Measurements from ENCODE around the gene TCERG1L.

GRCh38 chr10:131160219-131160875, 151.2 kb downstream of the TCERG1L start:
- TF ChIP-seq EZH2 (IDR thresholded peaks at IDR 0.05; ENCODE audit: low read depth): no peak
- no peak for TF ChIP-seq CTCF (conservative IDR thresholded peaks at IDR 0.05)

All from PC-9 (cell line).